ENCODE data around the gene AGO4.

The AGO4 gene

DNA sequence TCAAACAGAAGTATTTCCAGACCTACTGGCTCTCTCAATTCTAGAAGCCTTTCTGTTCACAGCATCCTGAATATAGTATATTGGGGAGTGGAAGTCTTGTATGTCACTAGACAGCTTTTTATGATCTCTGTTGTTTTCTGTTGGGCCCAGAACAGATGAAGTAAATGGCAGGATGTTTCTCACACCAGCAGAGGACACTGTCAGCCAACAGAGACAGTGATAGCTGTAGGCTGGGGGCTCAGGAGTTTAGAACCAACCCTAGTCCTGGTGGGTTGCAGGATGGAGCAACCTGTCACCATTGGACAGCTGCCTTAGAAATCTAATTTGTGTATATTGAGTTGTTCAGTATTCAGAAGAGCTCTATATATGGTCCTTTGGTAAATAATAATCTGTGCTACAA, 92.1 kb downstream of the AGO4 start:
- H3K4me3 ChIP-seq (ENCODE audit: low read length in 2 of 2), result no peak overlapping the region
- no peak overlapping the region for H3K27ac ChIP-seq (ENCODE audit: low read length)
- H3K9ac ChIP-seq (ENCODE audit: low read length in 2 of 2), result no peak overlapping the region
- H3K27me3 ChIP-seq (ENCODE audit: control insufficient read depth in 1 of 2, insufficient read depth in 2 of 2, low read length in 2 of 2), result no peaks in the 10 kb centered on the region
- H3K36me3 ChIP-seq (ENCODE audit: control insufficient read depth in 2 of 2, insufficient read depth in 2 of 2, low read length in 2 of 2), result peaks cover 25 to 26% of the 10 kb centered on the region in 2 donors
- H3K4me1 ChIP-seq (ENCODE audit: control insufficient read depth, insufficient read depth, low read length), result no peaks in the 10 kb centered on the region
- H3K9me3 ChIP-seq (ENCODE audit: control insufficient read depth in 2 of 2, low read length in 2 of 2), result no peaks in the 10 kb centered on the region

DNA sequence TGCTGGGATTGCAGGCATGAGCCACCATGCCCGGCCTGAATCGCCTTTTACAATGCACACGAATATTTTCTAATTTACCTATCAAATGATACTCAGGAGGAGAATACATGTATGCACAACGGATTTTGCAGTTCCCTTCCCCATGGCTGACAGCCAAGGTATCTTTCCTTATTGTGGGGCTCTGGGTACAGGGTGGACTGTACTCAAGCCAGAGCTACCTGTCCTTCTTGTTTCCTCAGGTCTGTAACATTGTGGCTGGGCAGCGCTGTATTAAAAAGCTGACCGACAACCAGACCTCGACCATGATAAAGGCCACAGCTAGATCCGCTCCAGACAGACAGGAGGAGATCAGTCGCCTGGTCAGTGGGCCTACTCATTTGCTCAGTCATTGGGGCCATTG, 93.4 kb downstream of the AGO4 start:
- peaks cover 23 to 27% of the 10 kb centered on the region in 2 donors for H3K36me3 ChIP-seq (ENCODE audit: control insufficient read depth in 2 of 2, insufficient read depth in 2 of 2, low read length in 2 of 2)
- H3K9ac ChIP-seq (ENCODE audit: low read length in 2 of 2), result no peak overlapping the region

DNA sequence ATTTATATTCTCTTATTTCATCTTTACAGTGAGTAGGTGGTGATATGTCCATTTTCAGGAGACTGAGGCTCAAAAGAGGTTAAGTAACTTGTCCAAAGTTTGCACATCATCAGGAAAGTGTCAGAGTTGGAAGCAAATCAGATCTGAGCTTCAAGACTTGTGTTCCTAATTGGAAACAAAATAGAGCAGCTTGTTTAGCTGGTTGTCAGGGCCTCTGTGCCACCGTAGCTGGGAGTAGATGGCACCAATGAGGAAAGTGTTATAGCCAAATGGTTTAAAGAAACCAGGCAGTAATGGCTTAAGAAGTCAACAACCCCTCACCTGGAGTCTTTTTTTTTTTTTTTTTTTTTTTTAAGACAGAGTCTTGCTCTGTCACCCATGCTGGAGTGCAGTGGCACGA, 94.9 kb downstream of the AGO4 start:
- no peaks in the 10 kb centered on the region for H3K9me3 ChIP-seq (ENCODE audit: control insufficient read depth in 2 of 2, low read length in 2 of 2)
- no peak overlapping the region for H3K27ac ChIP-seq (ENCODE audit: low read length)
- no peak overlapping the region for H3K4me3 ChIP-seq (ENCODE audit: low read length in 2 of 2)
- H3K27me3 ChIP-seq (ENCODE audit: control insufficient read depth in 1 of 2, insufficient read depth in 2 of 2, low read length in 2 of 2), result no peaks in the 10 kb centered on the region
- peaks cover 24 to 36% of the 10 kb centered on the region in 2 donors for H3K36me3 ChIP-seq (ENCODE audit: control insufficient read depth in 2 of 2, insufficient read depth in 2 of 2, low read length in 2 of 2)
- no peaks in the 10 kb centered on the region for H3K4me1 ChIP-seq (ENCODE audit: control insufficient read depth, insufficient read depth, low read length)
- no peak overlapping the region for H3K9ac ChIP-seq (ENCODE audit: low read length in 2 of 2)

More for the DNA sequence above, 93.4 kb downstream of the AGO4 start:
- Histone ChIP-seq H3K4me3 (ENCODE audit: low read length in 2 of 2) (no peak overlapping the region), H3K27ac (ENCODE audit: low read length) (no peak overlapping the region), H3K9me3 (ENCODE audit: control insufficient read depth in 2 of 2, low read length in 2 of 2) (no peaks in the 10 kb centered on the region), H3K27me3 (ENCODE audit: control insufficient read depth in 1 of 2, insufficient read depth in 2 of 2, low read length in 2 of 2) (no peaks in the 10 kb centered on the region), H3K4me1 (ENCODE audit: control insufficient read depth, insufficient read depth, low read length) (no peaks in the 10 kb centered on the region)

All from stomach smooth muscle (tissue), 2 donors.